ENCODE data around the gene XRCC1.

The XRCC1 gene

GRCh38 chr19:43534305-43534815 lies 41.0 kb downstream of the XRCC1 start:
- no peak for TF ChIP-seq CTCF (IDR thresholded peaks at IDR 0.05)

GRCh38 chr19:43533546-43534304 lies 41.6 kb downstream of the XRCC1 start:
- TF ChIP-seq CTCF (IDR thresholded peaks at IDR 0.05), result no peak

- TF ChIP-seq CTCF (IDR thresholded peaks at IDR 0.05), result no peak
Observed at GRCh38 chr19:43532962-43533545, 42.3 kb downstream of the XRCC1 start, which contains the start of gene ZNF575. Gene ZNF575, plus strand, starts transcription at chr19:43533188. Its CDS starts 1,235 bp downstream, at chr19:43534423.

- no peak for TF ChIP-seq CTCF (IDR thresholded peaks at IDR 0.05)
Observed at GRCh38 chr19:43532571-43532961, 42.8 kb downstream of the XRCC1 start.

GRCh38 chr19:43527860-43528622 lies 47.3 kb downstream of the XRCC1 start:
- TF ChIP-seq CTCF (IDR thresholded peaks at IDR 0.05), result no peak

GRCh38 chr19:43526884-43527859 lies 48.2 kb downstream of the XRCC1 start, which contains the start of gene ETHE1:
Gene ETHE1, minus strand, starts transcription at chr19:43527201. Its CDS starts 24 bp downstream, at chr19:43527177.
- no peak for TF ChIP-seq CTCF (IDR thresholded peaks at IDR 0.05)

Data from LNCAP (cell line).